ENCODE results near the gene CAMK2N1. TPM values are rescaled to one million over a fixed set of nuclear protein-coding genes. Genes with fewer than 3 reads are reported as not detected.

The CAMK2N1 gene
- total and polyA plus RNA-seq, 2 of the 8 experiments (the other 6 are each of a cell fraction or from before 2014, with no cell fraction given), result 2.3 to 5.6 TPM

- no peak for TF ChIP-seq SP4 (IDR thresholded peaks at IDR 0.05; ENCODE audit: low read length)
- no peak for TF ChIP-seq SIRT6 (IDR thresholded peaks at IDR 0.05; ENCODE audit: low read length)
- TF ChIP-seq ASH2L (IDR thresholded peaks at IDR 0.05; ENCODE audit: low read length), result no peak
- TF ChIP-seq CBX5 (IDR thresholded peaks at IDR 0.05; ENCODE audit: low read depth, low read length), result no peak
- no peak for TF ChIP-seq GABPA (IDR thresholded peaks at IDR 0.05; ENCODE audit: borderline replicate concordance, insufficient read depth, low read length)
Measured at GRCh38 chr1:20463502-20463901, 22.5 kb downstream of the CAMK2N1 start (continued).

Measured in H1 (cell line).